ENCODE results near the gene YY1.
"Not testable (repeated sequence)": the region's sequence is repeated elsewhere in the genome, so short reads cannot be mapped to it uniquely, and the experiment has no call there.

Gene YY1

DNA sequence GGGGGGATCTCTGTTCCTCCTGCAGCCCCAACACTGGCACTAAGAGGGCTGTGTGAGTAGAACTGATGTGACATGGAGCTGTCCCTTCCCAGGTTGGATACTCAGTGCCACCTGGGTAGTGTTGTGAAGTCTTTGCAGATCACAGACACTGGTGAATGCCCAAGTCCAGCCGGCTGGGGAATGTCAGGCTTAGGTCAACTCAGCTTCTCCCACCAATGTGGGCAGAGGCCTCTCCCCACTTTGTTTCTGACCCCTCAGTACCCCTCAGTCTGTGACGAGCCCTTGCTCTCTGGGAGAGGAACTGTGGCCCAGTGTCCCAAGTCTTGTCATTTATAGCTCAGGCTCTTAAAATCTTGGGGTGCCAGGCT lies 56.0 kb downstream of the YY1 start:
- DNase-seq (ENCODE audit: extremely low read depth in 1 of 2, low read depth in 1 of 2), result no peak

DNA sequence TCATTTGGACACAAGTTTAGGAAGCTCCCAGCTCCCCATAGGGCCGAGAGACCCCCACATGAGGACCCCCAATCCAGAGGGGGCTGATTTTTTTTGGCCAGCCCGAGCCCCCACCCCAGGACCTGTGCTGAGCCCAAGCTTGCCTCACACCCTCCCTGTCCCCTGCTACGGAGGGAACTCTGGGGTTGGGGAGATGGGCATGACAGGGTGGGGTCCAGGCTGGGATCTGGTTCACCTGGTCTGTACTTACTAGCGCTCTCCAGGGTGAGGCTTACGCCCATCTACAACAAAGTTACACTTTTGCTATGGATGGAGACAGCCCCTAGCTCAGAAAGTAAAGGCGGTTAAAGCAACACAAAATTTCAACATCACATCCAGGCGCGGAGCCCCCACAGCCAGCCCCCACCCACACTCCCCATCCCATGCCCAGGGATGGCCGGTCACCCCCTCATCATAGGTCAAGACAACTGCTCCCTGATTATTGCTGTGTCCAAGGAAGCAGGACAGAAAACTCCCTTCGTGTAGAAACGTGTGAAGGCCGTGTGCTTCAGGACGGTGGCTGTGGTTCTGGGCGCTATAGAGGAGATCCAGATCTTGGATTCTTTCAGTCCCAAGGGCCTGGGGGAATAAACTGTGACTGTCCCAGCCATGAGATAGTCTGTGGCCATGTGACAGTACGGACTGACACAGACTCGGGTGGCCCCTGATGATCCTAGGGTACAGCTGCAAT lies 56.6 kb downstream of the YY1 start:
- no peak for DNase-seq (ENCODE audit: extremely low read depth in 1 of 2, low read depth in 1 of 2)

DNA sequence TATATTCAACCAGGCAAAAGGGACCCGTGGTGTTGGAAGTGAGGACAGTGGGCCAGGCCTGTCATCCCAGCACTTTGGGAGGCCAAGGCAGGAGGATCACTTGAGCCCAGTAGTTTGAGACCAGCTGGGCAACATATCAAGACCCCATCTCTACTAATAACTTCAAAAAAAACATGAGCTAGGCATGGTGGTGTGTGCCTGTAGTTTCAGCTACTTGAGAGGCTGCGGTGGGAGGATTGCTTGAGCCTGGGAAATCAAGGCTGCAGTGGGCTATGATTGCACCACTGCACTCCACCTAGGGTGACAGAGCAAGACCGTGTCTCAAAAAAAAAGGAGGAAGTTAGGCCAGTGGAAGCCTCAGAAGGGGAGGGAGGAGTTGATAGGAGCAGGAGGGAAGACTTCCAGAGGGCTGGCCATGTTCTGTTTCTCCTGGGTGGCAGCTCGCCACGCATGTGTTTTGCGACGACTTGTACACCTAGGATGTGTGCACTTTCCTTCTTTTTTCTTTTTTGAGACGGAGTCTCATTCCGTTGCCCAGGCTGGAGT lies 57.2 kb downstream of the YY1 start:
- no peak for DNase-seq (ENCODE audit: extremely low read depth in 1 of 2, low read depth in 1 of 2)

DNA sequence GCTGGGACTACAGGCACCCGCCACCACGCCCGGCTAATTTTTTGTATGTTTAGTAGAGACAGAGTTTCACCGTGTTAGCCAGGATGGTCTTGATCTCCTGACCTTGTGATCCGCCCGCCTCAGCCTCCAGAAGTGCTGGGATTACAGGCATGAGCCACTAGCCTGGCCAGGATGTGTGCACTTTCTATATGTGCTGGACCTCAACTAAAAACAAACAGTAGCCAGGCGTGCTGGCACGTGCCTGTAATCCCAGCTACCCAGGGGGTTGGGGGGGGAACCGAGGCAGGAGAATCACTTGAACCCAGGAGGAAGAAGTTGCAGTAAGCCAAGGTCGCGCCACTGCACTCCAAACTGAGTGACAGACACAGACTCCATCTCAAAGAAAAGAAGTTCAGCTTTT lies 57.8 kb downstream of the YY1 start:
- not testable (repeated sequence) for DNase-seq (ENCODE audit: extremely low read depth in 1 of 2, low read depth in 1 of 2)

DNA sequence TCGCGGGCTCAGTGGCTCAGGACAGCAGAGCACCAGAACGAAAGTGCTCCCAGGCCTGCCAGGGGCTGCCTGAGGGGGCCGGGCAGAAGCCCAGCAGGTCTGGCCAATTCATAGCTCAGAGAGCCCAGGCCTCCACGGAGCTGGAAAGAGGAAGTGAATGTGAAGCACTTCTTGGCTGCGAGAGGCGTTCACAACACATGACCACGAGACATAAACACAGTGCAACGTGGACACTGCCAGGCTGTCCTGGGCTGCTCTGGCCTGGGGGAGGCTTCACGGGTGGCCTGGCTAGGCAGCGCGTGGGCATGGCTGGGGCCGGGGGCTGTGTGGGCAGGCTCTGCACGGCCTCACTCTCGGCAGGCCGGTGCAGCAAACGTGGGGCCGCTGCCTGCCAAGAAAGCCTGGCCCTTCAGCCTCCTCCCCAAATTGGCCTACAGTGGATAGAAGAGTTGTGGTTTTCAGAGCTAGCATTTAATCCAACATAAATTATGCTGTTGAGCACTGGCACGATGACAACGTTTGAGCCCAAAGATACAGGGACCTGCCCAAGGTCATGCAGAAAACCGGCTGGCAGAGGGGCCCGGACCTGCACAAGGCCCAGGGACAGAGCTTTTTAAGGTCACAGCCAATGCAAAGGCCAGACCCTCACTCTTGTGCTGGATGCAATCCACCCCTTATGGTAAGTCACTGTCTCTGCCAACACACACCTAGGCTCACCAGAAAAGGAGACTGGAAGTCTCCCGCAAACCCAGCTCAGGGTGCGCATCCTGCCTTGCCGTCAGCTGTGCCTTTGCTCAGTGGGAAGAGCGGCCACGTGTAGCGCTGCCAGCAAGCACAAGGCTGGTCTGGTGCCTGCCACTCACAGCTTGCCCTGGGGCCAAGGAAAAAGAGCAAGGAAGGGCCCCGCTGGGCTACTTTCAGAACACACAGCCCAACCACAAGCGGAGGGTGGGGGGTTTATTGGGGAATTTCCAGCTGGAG lies 58.7 kb downstream of the YY1 start:
- DNase-seq (ENCODE audit: extremely low read depth in 1 of 2, low read depth in 1 of 2), result no peak

DNA sequence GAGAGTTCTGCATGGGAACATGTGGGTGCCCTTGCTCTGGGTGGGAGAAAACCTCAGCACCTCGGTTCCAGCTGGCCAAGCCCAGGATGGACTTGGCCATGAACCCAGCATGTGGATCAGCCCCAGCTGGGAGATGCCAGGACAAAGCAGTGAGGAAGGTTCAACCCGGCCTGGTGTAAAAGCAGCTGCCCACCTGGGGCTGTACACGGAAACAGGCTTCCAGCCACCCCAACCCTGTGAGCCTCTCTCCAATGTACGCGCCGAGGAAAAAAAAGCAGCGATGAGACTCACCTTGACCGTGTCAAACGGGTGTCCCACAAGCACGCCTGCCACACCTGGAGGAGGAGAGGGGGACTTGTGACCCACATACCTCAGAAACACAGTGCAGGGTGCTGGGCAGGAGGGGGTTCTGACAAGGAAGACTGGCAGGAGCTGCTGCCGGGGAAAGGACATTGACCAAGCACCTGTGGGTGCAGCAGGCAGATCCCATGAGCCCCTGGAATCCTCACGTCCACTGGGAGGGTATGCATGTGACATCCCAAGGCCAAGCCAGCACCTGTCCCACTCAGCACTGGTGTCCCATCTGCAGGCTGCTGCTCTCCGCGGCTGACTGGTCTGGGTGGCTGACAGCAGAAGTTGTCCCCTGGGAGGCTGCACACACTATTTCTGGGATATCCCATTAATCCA lies 59.8 kb downstream of the YY1 start:
- DNase-seq (ENCODE audit: extremely low read depth in 1 of 2, low read depth in 1 of 2), result no peak

DNA sequence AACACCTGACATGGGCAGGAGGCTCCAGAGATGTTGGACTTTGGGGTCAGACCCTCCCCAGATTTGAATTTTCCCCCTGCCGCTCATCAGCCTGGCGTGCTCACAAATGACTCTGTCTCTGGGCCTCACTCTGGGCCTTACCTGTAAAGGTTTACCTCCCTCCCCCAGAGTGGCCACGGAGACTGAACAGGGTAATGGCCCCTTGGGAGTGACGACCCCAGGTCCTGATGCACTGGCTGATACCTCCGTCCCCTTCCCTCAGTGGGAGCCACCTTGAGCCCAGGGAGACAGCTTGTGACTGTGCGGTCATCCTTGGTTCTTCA lies 60.3 kb downstream of the YY1 start:
- no peak for DNase-seq (ENCODE audit: extremely low read depth in 1 of 2, low read depth in 1 of 2)

DNA sequence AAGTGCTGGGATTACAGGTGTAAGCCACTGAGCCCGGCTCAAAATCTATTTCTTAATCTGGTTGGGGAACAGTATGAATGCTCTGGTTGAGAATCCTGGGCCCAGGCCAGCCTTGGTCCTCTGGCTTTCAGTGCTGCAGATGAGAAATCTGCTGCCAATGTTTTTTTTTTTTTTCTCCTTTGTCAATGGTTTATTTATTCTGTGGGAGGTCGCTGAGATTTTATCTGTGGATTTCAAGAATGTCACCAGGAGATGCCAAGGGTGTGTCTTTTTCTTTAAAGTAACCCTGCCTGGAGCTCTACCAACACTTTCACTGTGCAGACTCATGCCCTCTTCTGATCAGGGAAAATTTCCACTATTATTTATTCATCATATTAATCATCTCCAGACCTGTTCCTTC lies 63.7 kb downstream of the YY1 start:
- DNase-seq (ENCODE audit: extremely low read depth in 1 of 2, low read depth in 1 of 2), result no peak

DNA sequence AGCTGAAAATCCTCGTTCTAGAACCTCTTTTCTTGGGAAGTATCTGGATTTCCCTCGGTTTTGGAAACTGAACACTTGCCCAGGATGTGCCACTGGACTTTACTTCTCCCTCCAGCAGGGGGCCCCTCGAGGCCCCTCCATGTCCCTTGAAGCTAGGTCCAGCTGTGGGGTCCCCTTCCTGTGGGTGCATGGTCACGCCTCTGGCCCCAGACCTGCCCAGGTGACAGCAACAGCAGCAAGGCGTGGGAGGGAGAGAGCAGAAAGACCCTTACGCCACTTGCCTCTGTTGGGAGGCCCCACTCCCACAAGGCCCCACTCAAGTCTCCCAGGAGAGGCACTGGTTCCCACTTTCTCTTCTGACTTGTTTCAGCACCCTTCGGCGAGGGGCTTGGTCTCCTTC lies 64.2 kb downstream of the YY1 start:
- no peak for DNase-seq (ENCODE audit: extremely low read depth in 1 of 2, low read depth in 1 of 2)

DNA sequence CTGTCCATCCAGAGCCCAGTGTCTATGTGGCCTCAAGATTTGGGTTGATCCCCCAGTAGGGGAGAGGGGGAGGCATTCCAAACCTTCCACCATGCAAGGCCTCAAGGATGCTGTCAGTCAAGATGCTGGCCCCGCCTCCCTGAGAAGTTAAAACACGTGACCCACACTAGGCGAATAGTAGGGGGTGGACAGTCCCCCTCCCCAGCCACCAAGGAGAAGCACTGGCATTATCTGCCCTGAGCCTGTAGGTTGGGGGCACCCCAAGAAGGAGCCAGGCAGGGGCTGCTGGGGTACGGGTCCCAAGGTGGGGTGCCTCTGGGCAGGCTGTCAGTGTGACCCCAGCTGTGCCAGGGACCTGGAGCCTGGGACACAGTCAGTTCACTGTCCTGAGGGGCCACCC lies 65.0 kb downstream of the YY1 start:
- DNase-seq (ENCODE audit: extremely low read depth in 1 of 2, low read depth in 1 of 2), result no peak

DNA sequence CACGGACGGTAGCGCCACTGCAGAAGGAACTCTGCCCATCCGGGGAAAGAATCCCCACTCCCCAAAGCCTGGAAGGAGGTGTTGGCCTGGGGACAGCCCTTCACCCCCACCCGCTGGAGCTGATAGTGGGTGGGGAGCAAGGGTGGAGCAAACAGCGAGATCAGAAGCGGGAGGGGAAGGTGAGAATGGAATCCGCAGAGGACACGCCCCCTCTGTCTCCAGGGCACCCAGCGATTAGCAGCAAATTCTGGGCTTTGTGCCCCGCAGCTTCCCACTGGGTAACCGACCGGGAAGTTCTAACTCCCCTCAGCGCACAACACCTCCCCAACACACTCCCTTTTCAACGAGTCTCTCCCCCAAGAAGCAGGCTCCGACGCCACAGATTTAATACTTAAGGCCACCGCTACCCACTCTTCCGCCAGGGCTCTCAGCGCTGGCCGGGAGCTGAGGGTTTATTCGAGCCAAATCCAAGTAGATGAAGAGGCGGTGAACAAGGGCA lies 65.9 kb downstream of the YY1 start:
- DNase-seq (ENCODE audit: extremely low read depth in 1 of 2, low read depth in 1 of 2), result no peak

DNA sequence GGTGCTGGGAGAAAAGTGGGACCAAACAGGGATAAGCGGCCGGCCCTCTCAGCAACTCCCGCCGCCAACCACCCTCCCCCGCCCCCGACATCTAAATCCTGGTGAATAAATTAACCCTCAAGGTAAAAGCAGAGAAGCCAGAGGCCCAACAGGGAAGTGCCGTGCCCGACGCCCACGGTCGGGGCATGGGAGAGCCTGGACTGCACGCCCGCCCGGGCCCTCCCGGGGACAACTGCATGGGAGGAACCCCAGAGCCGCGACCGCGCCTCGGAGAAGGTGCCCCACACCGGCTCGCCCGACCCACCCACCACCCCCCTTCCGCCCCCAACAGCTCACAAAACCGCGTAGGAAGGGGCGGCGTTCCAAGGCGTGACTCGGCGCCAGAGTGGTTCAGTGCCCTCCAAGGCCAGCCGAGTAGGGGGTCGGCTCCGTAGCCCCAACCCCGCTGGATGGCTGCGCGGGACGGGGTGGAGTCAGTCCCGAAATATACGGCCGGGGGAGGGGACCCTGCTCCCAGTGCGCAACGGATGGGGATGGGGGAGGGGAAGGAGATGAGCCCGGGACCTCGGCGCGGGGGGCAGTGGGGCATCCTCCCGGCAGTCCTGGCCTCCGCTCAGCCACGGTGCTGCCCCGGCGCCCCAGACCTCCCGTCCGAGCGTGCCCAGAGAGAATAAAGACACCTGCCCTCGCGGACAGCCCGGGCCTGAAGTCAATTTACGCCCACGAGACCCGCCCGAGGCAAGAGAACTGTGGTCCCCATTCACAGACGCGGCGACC lies 66.6 kb downstream of the YY1 start:
- DNase-seq (ENCODE audit: extremely low read depth in 1 of 2, low read depth in 1 of 2), result peak; percentile 36

DNA sequence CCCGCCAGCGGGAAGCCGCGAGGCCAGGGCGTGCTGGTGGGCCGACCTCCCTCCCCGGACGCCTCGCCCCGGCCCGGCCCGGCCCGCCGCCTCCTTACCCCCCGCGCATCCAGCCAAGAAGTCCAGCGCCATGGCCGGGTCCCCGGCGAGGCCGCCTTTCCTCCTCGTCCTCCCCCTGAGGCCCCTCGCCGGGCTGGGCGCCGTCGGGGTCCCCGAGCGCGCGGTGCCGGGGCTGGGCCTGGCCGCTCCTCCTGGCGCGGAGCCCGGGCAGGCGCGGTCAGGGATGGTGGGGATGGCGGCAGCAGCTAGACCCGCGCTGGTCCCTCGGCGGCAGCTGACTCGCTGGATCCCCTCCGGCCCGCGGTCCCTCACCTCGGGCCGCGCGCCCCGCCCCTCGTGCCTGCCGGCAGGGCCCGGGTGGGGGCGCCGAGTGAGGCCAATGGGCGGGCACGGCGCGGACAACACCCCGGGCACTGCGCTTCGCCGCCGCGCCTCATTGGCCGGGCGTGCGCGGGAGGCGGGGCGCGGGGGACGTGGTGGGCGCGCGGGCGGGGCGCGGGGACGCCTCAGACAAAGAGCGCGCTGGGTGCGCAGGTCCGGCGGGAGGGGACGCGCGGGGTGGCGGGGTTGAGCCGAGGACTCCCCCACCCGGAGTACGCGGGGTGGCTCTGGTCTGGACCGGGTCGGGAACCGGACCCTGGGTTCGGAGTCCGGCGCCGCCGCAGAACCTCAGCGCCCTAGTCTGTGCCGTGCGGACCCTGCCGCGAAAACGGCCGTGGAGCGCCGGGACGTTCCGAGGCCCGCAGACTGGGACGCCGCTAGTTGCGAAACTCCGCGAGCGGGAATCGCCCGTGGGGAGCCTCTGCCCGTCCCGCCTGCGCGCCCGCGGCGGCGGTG lies 67.4 kb downstream of the YY1 start, which contains the start of gene SLC25A29:
SLC25A29 (minus strand) TSS at position 344 of the 897 bp plus-strand sequence; CDS start at position 132, 212 bp downstream.
- DNase-seq (ENCODE audit: extremely low read depth in 1 of 2, low read depth in 1 of 2), result peak; percentile 71 to 73

DNA sequence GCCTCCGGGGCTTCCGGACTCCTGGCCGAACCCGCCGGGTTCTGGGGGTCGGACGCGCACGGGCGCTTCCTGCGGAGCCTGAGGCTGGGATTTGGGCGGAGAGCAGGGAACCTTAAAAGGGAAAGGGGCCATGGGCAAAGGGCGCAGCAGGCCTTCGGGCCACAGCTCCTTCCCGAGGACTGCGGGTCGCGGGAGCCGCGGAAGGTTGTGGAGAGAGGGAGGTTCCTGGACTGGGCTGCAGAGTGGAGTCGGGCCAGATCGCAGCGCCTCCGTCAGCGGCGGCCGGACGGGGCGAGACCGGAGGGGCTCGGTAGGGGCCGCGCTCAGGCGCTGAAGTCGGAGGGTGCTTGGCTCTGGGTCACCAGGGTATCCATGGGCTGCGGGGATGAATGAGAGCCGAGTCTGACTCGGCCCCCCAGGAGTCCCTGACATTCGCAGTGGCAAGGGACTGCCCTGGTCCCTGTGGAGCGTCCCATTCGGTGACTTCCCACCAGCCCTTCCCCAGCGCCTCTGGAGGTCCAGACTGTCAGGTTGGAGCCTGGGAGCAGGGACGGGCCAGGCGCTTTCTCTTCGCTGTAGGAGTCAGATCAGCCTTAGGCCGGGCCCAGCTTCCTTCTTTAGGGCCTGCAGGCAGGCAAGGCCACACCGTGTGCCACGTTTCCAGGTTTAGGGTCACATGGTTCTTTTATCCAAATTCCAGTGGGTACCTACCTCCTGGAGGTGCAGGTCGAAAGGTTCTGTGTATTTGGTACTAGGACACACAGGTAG lies 68.2 kb downstream of the YY1 start:
- no peak for DNase-seq (ENCODE audit: extremely low read depth in 1 of 2, low read depth in 1 of 2)

DNA sequence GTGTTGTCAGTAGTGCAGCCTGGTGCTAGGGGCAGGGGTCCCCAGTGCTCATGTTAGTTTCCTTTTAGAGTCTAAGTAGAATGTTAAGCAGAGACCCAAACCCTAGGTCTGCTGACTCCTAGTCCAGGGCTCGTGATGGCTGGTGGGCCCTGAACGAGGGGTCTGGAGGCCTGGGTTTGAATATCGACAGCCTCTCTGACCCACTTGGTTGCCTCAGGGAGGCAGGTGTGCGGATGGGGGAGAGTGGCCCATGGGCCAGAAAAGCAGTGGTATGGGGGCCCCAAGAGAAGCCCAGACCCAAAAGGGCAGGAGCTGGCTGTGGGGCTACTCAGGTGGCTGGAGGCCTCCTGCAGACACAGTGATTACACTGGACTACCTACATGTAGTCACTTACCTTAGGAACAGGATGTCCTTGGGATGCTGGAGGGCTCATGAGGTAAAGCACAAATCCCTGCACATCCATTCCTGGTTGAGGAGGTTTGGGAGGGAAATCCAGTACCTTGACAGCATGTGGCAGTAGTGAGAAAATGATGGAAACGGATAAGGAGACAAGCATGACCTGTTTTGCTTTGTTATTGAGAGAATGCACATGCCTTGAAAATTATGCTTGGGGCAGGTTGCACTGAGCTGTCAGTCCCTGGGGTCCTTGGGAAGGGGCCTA lies 69.0 kb downstream of the YY1 start:
- DNase-seq (ENCODE audit: extremely low read depth in 1 of 2, low read depth in 1 of 2), result no peak

DNA sequence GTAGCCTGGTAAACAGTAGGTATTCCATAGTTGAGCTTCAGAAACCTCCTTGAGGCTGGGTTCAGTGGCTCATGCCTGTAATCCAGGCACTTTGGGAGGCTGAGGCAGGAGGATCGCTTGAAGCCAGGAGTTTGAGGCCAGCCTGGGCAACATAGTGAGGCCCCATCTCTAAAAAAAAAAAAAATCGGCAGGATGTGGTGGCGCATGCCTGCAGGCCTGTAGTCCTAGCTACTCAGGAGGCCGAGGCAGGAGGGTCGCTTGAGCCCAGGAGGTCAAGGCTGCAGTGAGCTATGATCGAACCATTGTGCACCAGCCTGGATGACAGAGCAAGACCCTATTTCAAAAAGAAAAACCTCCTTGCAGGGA lies 69.5 kb downstream of the YY1 start:
- not testable (repeated sequence) for DNase-seq (ENCODE audit: extremely low read depth in 1 of 2, low read depth in 1 of 2)

DNA sequence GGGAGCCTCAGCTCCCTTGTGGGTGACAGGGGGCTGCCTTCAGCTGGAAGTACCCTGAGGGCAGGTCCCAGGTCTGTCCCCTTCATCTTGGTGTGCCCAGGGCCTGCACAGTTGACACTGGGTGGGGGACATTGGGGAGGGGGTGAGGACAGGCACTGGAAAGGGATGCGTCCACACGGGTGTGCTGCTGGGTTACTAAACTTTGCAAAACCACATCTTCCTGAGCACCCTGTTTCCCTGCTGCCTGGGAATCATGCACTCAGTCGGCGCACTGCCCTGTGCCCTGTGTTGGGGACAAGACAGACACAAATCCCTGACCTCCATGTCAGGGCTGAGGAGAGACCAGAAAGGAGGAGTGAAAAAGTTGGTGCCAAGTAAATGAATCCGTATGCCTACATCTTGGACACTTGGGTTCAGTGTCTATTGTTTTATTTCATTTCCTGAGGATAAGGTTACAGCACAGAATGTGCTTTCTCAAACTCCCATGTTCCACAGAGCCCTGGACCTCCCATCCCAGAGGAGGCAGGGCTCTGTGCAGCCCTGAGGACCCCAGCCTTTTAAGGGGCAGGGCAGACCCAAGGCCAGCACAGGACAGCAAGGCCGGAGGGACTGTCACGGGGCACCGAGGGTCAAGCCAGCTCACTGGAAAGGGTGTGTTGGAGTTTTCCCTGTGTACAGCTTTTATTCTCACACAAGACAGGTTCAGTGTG lies 70.2 kb downstream of the YY1 start:
- DNase-seq (ENCODE audit: extremely low read depth in 1 of 2, low read depth in 1 of 2), result no peak

Measured in stimulated activated CD8-positive, alpha-beta memory T cell treated with anti-CD3 and anti-CD28 coated beads, Interleukin-7, amount 100 ng/mL, for 48 hours (primary cell).